Mesothelial cell of epicardium (in vitro differentiated cells): ENCODE results near the gene RBM6. TPM values are rescaled to one million over a fixed set of nuclear protein-coding genes. Genes with fewer than 3 reads are reported as not detected.
A peak's percentile ranks its signal among the peaks of the same experiment; 100 is the strongest.

Experiments used
- DNase-seq, 2 experiments: peaks; one replicate each; pipeline ENCODE4 v3.0.0; 2021; ENCODE audit warnings: low spot score in 2 of 2; ENCODE audit not compliant: unreplicated experiment in 2 of 2
- H3K27ac Mint-ChIP-seq: 2 replicates; pipeline ENCODE4 v1.8.0; 2021; ENCODE audit warnings: mixed read lengths
- H3K27me3 Mint-ChIP-seq: 2 replicates; pipeline ENCODE4 v1.8.0; 2021; ENCODE audit warnings: low read depth, mixed read lengths
- H3K36me3 Mint-ChIP-seq: 2 replicates; pipeline ENCODE4 v1.8.0; 2021; ENCODE audit warnings: mixed read lengths
- H3K4me1 Mint-ChIP-seq: 2 replicates; pipeline ENCODE4 v1.8.0; 2021; ENCODE audit warnings: mixed read lengths
- H3K4me3 Mint-ChIP-seq: 2 replicates; pipeline ENCODE4 v1.8.0; 2021; ENCODE audit warnings: mild to moderate bottlenecking, moderate library complexity, mixed read lengths
- H3K9me3 Mint-ChIP-seq: 2 replicates; pipeline ENCODE4 v1.8.0; 2021; ENCODE audit warnings: mixed read lengths
- CTCF ChIP-seq: fragments of 200-600 bp; sonication (generic); IDR thresholded peaks from one replicate; pipeline ENCODE4 v1.5.0; 2021; ENCODE audit warnings: antibody characterized with exemption; ENCODE audit not compliant: unreplicated experiment
- total RNA-seq: library from RNA; stranded (reverse); gene quantifications from 3 replicates; pipeline ENCODE4 v1.2.1, GENCODE V29; 2021

Gene RBM6
- total RNA-seq, 1 donor from 2014 or later, result 162 TPM

GRCh38 chr3:49955636-49956035, 15.7 kb downstream of the RBM6 start:
- H3K9me3 Mint-ChIP-seq, result no peaks in the 10 kb centered on the region
- no peak for DNase-seq
- H3K4me1 Mint-ChIP-seq, result peaks cover 14% of the 10 kb centered on the region
- no peak overlapping the region for H3K4me3 Mint-ChIP-seq
- peaks cover 4% of the 10 kb centered on the region for H3K36me3 Mint-ChIP-seq
- no peak for TF ChIP-seq CTCF
- H3K27me3 Mint-ChIP-seq, result no peaks in the 10 kb centered on the region
- no peak overlapping the region for H3K27ac Mint-ChIP-seq

GRCh38 chr3:49966233-49966942, 26.4 kb downstream of the RBM6 start:
- no peak overlapping the region for H3K4me3 Mint-ChIP-seq
- no peak for TF ChIP-seq CTCF
- peak overlapping the region; percentile 21 for H3K27ac Mint-ChIP-seq
- no peak for DNase-seq
- H3K36me3 Mint-ChIP-seq, result peaks cover 15% of the 10 kb centered on the region
- no peaks in the 10 kb centered on the region for H3K27me3 Mint-ChIP-seq
- peaks cover 10% of the 10 kb centered on the region for H3K4me1 Mint-ChIP-seq
- H3K9me3 Mint-ChIP-seq, result no peaks in the 10 kb centered on the region

- TF ChIP-seq CTCF, result no peak
- Mint-ChIP-seq H3K27ac (peak overlapping the region; percentile 57), H3K9me3 (no peaks in the 10 kb centered on the region), H3K4me1 (peaks cover 10% of the 10 kb centered on the region), H3K36me3 (peaks cover 18% of the 10 kb centered on the region), H3K27me3 (no peaks in the 10 kb centered on the region), H3K4me3 (no peak overlapping the region)
- DNase-seq, result no peak
These were observed 27.3 kb downstream of the RBM6 start for GRCh38 chr3:49967291-49967690.

GRCh38 chr3:49968346-49968745, 28.4 kb downstream of the RBM6 start:
- no peak for TF ChIP-seq CTCF
- H3K4me1 Mint-ChIP-seq, result peaks cover 10% of the 10 kb centered on the region
- no peak for DNase-seq
- H3K27ac Mint-ChIP-seq, result no peak overlapping the region
- no peaks in the 10 kb centered on the region for H3K9me3 Mint-ChIP-seq
- no peaks in the 10 kb centered on the region for H3K27me3 Mint-ChIP-seq
- H3K36me3 Mint-ChIP-seq, result peaks cover 22% of the 10 kb centered on the region
- no peak overlapping the region for H3K4me3 Mint-ChIP-seq

- H3K4me3 Mint-ChIP-seq, result no peak overlapping the region
- H3K4me1 Mint-ChIP-seq, result peaks cover under 1% of the 10 kb centered on the region
- no peak for DNase-seq
- H3K36me3 Mint-ChIP-seq, result peaks cover 20% of the 10 kb centered on the region
- TF ChIP-seq CTCF, result no peak
- H3K27me3 Mint-ChIP-seq, result no peaks in the 10 kb centered on the region
- no peak overlapping the region for H3K27ac Mint-ChIP-seq
- no peaks in the 10 kb centered on the region for H3K9me3 Mint-ChIP-seq
These were observed 32.7 kb downstream of the RBM6 start for GRCh38 chr3:49972656-49973055.
